ENCODE measurements around the gene CDH24. TPM values are rescaled to one million over a fixed set of nuclear protein-coding genes. Genes with fewer than 3 reads are reported as not detected.
A peak's percentile ranks its signal among the peaks of the same experiment; 100 is the strongest.

CDH24 gene
- total and polyA plus RNA-seq, 9 of the 15 experiments (the other 6 are each of a cell fraction or from before 2014, with no cell fraction given), result 0.04 to 16.2 (median 4.9) TPM

DNA sequence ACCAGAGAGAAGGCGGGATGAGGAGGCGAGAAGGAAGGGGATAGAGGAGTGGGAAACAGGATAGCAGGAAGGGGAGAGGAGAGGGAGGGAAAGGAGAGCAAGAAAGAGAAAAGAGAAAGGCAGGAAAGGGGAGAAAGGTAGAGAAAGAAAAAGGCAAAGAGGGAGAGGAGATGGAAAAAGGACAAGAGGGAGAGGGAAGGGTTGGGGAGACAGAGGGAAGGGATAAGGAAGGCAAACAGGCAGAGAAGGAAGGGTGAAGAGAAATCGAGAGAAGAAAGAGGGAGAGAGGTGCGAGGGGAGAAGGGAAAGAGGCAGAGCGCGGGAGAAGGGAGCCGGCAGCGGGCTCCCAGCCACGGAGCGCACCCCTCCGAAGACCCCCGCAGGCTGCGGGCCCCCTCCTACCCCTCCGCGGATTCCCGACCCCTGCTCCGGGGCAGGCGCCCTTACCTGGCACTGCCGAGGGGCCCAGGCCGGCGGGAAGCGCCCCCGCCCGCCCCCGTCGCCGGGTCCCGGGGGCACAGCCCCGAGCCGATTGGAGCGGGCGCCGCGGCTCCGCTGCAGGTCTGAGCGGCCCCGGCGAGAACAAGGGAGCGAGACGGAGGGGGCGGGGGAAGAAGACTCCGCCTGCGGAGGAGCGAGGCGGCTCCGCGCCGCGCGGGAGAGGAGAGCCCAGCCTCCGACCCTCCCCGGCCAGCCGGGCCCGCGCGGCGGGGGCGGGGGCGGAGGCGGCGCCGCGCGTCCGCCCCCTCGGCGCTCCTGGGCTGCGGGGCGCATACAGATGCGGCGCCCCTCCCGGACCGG, at the start of gene CDH24 (continued):
- TF ChIP-seq, protein P1, sequence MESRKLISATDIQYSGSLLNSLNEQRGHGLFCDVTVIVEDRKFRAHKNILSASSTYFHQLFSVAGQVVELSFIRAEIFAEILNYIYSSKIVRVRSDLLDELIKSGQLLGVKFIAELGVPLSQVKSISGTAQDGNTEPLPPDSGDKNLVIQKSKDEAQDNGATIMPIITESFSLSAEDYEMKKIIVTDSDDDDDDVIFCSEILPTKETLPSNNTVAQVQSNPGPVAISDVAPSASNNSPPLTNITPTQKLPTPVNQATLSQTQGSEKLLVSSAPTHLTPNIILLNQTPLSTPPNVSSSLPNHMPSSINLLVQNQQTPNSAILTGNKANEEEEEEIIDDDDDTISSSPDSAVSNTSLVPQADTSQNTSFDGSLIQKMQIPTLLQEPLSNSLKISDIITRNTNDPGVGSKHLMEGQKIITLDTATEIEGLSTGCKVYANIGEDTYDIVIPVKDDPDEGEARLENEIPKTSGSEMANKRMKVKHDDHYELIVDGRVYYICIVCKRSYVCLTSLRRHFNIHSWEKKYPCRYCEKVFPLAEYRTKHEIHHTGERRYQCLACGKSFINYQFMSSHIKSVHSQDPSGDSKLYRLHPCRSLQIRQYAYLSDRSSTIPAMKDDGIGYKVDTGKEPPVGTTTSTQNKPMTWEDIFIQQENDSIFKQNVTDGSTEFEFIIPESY (CRISPR knock-in tag; IDR thresholded peaks at IDR 0.05), result no peak
- TF ChIP-seq SAFB2 (IDR thresholded peaks at IDR 0.05; ENCODE audit: borderline replicate concordance, low read depth, low read length, severe bottlenecking) (no peak), CBX3 (IDR thresholded peaks at IDR 0.05; ENCODE audit: borderline replicate concordance in 1 of 2, low read length in 2 of 2) (no peak), PRMT5 (CRISPR knock-in tag; IDR thresholded peaks at IDR 0.05) (no peak), HES1 (IDR thresholded peaks at IDR 0.05; ENCODE audit: low read depth) (no peak), RBM17 (IDR thresholded peaks at IDR 0.05; ENCODE audit: borderline replicate concordance, low read depth, low read length) (no peak), TEAD4 (IDR thresholded peaks at IDR 0.05; ENCODE audit: low read length) (no peak), TEAD4 (CRISPR knock-in tag; IDR thresholded peaks at IDR 0.05; ENCODE audit: borderline replicate concordance) (no peak), STAT5A (IDR thresholded peaks at IDR 0.05; ENCODE audit: borderline replicate concordance, low read length) (no peak), ZNF639 (CRISPR knock-in tag; conservative IDR thresholded peaks at IDR 0.05 in 1 of 2, IDR thresholded peaks at IDR 0.05 in 1 of 2) (no peak), HEY1 (CRISPR knock-in tag; IDR thresholded peaks at IDR 0.05; ENCODE audit: borderline replicate concordance) (no peak), RBBP5 (IDR thresholded peaks at IDR 0.05; ENCODE audit: borderline replicate concordance, insufficient read depth, low read length, poor library complexity, severe bottlenecking) (no peak), ASH1L (IDR thresholded peaks at IDR 0.05; ENCODE audit: borderline replicate concordance, low read depth, partially characterized antibody) (peak; percentile 40)
- TF ChIP-seq, protein P2, sequence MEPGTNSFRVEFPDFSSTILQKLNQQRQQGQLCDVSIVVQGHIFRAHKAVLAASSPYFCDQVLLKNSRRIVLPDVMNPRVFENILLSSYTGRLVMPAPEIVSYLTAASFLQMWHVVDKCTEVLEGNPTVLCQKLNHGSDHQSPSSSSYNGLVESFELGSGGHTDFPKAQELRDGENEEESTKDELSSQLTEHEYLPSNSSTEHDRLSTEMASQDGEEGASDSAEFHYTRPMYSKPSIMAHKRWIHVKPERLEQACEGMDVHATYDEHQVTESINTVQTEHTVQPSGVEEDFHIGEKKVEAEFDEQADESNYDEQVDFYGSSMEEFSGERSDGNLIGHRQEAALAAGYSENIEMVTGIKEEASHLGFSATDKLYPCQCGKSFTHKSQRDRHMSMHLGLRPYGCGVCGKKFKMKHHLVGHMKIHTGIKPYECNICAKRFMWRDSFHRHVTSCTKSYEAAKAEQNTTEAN (CRISPR knock-in tag; IDR thresholded peaks at IDR 0.05), result no peak
- TF ChIP-seq, protein P3, sequence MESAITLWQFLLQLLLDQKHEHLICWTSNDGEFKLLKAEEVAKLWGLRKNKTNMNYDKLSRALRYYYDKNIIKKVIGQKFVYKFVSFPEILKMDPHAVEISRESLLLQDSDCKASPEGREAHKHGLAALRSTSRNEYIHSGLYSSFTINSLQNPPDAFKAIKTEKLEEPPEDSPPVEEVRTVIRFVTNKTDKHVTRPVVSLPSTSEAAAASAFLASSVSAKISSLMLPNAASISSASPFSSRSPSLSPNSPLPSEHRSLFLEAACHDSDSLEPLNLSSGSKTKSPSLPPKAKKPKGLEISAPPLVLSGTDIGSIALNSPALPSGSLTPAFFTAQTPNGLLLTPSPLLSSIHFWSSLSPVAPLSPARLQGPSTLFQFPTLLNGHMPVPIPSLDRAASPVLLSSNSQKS (CRISPR knock-in tag; IDR thresholded peaks at IDR 0.05), result no peak
